GM19452 (cell line): ENCODE results near the gene SEMA6A.
"Not testable (repeated sequence)": the region's sequence is repeated elsewhere in the genome, so short reads cannot be mapped to it uniquely, and the experiment has no call there.

Experiments used
- ATAC-seq: cut with Tn5 transposase; IDR thresholded peaks from one replicate; pipeline ENCODE4 v1.9.1; 2021; ENCODE audit not compliant: unreplicated experiment

The SEMA6A gene

GRCh38 chr5:116524051-116524904 lies 50.3 kb downstream of the SEMA6A start:
- ATAC-seq: no peak

GRCh38 chr5:116523182-116523581 lies 51.4 kb downstream of the SEMA6A start:
- ATAC-seq: not testable (repeated sequence)

GRCh38 chr5:116522356-116523136 lies 52.1 kb downstream of the SEMA6A start:
- no peak for ATAC-seq

GRCh38 chr5:116521173-116521872 lies 53.3 kb downstream of the SEMA6A start:
- no peak for ATAC-seq

- no peak for ATAC-seq
Observed at GRCh38 chr5:116520771-116521170, 53.9 kb downstream of the SEMA6A start.

- no peak for ATAC-seq
Observed at GRCh38 chr5:116518423-116518822, 56.2 kb downstream of the SEMA6A start.

- ATAC-seq: no peak
Observed at GRCh38 chr5:116517488-116517887, 57.1 kb downstream of the SEMA6A start.

- no peak for ATAC-seq
Observed at GRCh38 chr5:116516021-116516420, 58.6 kb downstream of the SEMA6A start.

DNA sequence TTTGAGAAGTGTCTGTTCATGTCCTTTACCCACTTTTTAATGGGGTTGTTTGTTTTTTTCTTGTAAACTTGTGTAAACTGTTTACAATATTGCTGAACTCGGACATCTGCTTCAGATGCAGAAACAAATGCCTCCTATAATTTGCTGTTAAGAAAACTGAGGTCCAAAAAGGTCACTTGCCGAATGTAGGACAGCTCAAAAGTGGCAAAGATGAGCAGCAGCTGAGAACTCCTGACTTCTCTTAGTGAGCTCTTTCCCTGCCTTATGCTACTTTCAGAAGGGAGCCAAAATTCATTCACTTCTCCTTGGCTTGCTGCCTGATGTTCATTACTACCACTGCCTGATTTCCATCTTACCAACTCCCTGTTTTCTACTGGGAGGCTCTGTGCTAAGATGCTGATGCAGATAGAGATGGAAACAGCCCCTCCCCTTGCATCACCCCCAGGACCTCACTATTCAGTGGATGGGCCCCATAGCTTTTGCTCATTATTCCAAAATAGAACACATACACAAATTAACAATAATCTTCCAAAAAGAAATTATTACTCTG lies 60.1 kb downstream of the SEMA6A start:
- ATAC-seq: no peak

DNA sequence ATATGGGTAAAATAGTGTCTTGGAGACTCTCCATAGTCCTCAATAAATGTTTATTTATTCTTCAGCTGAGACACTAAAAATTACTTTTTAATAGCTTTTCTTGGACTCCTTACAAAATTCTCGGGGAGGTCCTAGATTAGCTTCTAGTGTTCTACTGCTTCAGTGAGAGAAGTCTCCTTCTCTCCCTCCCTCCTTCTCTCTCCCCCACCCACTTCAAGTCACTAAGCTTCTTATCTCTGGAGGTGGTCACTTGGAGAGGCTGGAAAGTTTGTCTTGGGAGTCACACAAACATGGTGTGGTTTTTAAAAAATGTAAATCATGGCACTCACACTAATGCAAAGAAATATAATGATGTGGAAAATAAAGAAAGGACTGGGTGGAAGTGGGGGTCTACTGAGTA lies 64.1 kb downstream of the SEMA6A start:
- no peak for ATAC-seq

- no peak for ATAC-seq
Observed at GRCh38 chr5:116509483-116510244, 65.0 kb downstream of the SEMA6A start.

DNA sequence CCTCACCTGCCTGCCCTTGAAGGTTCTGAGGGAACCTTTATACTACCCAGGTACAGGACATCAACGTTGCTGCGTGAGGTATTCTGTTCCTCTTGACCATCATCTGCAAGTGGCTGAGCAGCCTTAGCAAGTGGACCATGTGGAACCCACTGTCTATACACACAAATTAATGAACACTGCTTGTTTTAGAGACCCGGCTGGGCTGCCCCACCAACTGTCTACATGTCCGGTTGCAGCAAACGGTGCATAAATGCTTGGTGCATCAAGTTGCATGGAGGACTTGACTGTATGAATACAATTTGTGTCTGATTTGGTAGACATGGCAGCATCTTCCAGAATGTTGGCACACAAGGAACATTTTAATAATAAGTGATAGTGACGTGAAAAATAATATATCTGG lies 65.8 kb downstream of the SEMA6A start:
- ATAC-seq: no peak

DNA sequence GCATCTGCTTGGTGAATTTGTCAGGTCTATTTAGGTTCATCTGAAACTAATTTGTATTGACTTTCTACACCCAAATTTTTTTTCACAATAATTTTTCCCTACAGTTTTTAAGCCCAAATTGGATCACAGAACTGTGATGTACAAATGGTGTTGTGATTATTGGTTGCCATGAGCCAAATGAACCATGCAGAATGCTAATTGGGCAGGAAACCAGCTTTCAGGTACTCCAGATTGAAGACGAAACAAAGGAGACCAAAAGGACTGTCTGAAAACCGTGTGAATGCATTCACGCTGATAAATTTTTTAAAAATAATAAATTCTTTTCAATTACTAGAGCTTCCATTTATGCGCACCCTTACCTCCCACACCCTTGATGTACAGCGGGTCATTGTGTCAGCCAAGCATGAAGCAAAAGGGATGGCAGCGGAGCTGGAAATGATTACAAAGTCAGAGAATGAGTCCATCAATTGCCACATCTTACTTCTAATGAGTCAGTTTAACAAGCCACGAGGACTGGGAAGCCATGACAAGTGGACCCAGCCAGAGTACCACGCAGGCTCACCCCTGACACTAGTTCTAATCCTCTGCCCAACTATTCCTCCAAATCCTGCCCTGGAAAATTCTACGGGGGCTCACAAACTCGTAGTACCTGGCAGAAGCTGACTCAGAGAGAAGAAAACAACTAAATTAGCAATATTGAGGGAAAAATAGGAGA lies 66.5 kb downstream of the SEMA6A start:
- ATAC-seq: no peak

- no peak for ATAC-seq
Observed at GRCh38 chr5:116507051-116507537, 67.5 kb downstream of the SEMA6A start.

GRCh38 chr5:116506488-116506887 lies 68.1 kb downstream of the SEMA6A start:
- no peak for ATAC-seq

GRCh38 chr5:116504593-116505166 lies 69.9 kb downstream of the SEMA6A start:
- no peak for ATAC-seq

- ATAC-seq: no peak
Observed at GRCh38 chr5:116502616-116503015, 72.0 kb downstream of the SEMA6A start.

- no peak for ATAC-seq
Observed at GRCh38 chr5:116502138-116502537, 72.5 kb downstream of the SEMA6A start.

- ATAC-seq: no peak
Observed at GRCh38 chr5:116498503-116499048, 76.0 kb downstream of the SEMA6A start.
